ENCODE results near the gene KAT5.
"Not testable (repeated sequence)": the region's sequence is repeated elsewhere in the genome, so short reads cannot be mapped to it uniquely, and the experiment has no call there.

DNA sequence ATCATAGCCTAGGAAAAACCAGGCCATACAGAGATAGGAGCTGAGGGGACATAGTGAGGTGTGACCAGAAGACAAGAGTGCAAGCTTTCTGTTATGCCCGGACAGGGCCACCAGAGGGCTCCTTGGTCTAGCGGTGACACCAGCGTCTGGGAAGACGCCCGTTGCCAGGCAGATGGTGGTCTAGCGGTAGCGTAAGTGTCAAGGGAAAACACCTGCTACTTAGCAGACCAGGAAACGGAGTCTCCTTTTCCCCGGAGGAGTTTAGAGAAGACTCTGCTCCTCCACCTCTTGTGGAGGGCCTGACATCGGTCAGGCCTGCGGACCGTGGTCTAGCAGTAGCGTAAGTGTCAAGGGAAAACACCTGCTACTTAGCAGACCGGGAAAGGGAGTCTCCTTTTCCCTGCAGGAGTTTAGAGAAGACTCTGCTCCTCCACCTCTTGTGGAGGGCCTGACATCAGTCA, 5.7 kb upstream of the KAT5 start:
- TF ChIP-seq, protein P1, sequence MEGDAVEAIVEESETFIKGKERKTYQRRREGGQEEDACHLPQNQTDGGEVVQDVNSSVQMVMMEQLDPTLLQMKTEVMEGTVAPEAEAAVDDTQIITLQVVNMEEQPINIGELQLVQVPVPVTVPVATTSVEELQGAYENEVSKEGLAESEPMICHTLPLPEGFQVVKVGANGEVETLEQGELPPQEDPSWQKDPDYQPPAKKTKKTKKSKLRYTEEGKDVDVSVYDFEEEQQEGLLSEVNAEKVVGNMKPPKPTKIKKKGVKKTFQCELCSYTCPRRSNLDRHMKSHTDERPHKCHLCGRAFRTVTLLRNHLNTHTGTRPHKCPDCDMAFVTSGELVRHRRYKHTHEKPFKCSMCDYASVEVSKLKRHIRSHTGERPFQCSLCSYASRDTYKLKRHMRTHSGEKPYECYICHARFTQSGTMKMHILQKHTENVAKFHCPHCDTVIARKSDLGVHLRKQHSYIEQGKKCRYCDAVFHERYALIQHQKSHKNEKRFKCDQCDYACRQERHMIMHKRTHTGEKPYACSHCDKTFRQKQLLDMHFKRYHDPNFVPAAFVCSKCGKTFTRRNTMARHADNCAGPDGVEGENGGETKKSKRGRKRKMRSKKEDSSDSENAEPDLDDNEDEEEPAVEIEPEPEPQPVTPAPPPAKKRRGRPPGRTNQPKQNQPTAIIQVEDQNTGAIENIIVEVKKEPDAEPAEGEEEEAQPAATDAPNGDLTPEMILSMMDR (IDR thresholded peaks at IDR 0.05; ENCODE audit: insufficient read depth, low read depth, low read length): peak; percentile 44
- not testable (repeated sequence) for TF ChIP-seq EZH2 (IDR thresholded peaks at IDR 0.05; ENCODE audit: insufficient read depth, low read length)

All from astrocyte (in vitro differentiated cells and primary cell).